ENCODE results near the gene C1orf105.

DNA sequence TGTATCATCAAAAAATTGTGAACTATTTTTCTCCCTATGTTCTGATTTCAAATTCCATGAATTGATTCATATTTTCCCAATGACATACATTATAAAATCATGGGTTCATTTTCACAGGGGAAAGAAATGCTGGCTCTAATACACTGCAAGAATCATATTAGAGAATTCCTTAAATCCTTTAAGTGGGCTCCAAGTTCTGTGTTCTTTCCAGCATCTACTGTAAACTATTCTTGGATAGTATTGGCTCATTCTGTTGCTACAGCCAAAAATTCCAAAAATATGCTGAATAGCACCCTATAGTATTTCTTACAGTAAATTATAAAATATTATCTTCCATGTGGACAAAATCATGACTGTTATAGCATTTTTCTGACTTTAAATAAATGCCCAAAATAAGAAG lies 19.0 kb upstream of the C1orf105 start:
- TF ChIP-seq, protein P1, sequence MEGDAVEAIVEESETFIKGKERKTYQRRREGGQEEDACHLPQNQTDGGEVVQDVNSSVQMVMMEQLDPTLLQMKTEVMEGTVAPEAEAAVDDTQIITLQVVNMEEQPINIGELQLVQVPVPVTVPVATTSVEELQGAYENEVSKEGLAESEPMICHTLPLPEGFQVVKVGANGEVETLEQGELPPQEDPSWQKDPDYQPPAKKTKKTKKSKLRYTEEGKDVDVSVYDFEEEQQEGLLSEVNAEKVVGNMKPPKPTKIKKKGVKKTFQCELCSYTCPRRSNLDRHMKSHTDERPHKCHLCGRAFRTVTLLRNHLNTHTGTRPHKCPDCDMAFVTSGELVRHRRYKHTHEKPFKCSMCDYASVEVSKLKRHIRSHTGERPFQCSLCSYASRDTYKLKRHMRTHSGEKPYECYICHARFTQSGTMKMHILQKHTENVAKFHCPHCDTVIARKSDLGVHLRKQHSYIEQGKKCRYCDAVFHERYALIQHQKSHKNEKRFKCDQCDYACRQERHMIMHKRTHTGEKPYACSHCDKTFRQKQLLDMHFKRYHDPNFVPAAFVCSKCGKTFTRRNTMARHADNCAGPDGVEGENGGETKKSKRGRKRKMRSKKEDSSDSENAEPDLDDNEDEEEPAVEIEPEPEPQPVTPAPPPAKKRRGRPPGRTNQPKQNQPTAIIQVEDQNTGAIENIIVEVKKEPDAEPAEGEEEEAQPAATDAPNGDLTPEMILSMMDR (IDR thresholded peaks at IDR 0.05) = no peak
- TF ChIP-seq POLR2A (IDR thresholded peaks at IDR 0.05) = no peak
